HepG2 (cell line): Measurements from ENCODE around the gene SRD5A2. TPM values are rescaled to one million over a fixed set of nuclear protein-coding genes. Genes with fewer than 3 reads are reported as not detected.

Experiments used
- AKAP8 ChIP-seq: sonication (generic); formaldehyde crosslinking; IDR thresholded peaks from 2 replicates; pipeline ENCODE4 v1.5.1; 2020; ENCODE audit warnings: mild to moderate bottlenecking, missing genetic modification reagents
- ASH2L ChIP-seq: fragments of 300-600, 200-600 bp; sonication (generic); IDR thresholded peaks from 2 replicates; pipeline ENCODE4 v1.7.0; 2017; ENCODE audit warnings: low read depth, mild to moderate bottlenecking, moderate library complexity, mixed read lengths, low read length; ENCODE audit not compliant: insufficient read length
- ETV5 ChIP-seq: IDR thresholded peaks from 2 replicates; pipeline ENCODE4 v1.6.1; 2018; ENCODE audit warnings: missing biosample characterization, missing genetic modification reagents, inconsistent platforms, borderline replicate concordance
- FOXK1 ChIP-seq: sonication (generic); formaldehyde crosslinking; IDR thresholded peaks from 2 replicates; pipeline ENCODE4 v1.4.0; 2020; ENCODE audit warnings: low read depth, missing genetic modification reagents, borderline replicate concordance
- FOXM1 ChIP-seq: sonication (generic); formaldehyde crosslinking; IDR thresholded peaks from 2 replicates; pipeline ENCODE4 v1.5.0; 2020; ENCODE audit warnings: missing genetic modification reagents
- MTF2 ChIP-seq: sonication (generic); formaldehyde crosslinking; IDR thresholded peaks from 2 replicates; pipeline ENCODE4 v1.5.0; 2020; ENCODE audit warnings: missing genetic modification reagents, borderline replicate concordance
- NR3C1 ChIP-seq: sonication (generic); formaldehyde crosslinking; IDR thresholded peaks from 2 replicates; pipeline ENCODE4 v1.4.0; 2020; ENCODE audit warnings: missing genetic modification reagents
- PCBP2 ChIP-seq: fragments of 200-400 bp; formaldehyde crosslinking; optimal IDR thresholded peaks from 2 replicates; pipeline ENCODE3; 2018; ENCODE audit warnings: low read length, low read depth; ENCODE audit not compliant: poor library complexity, severe bottlenecking
- POLR2G ChIP-seq: fragments of 200-400 bp; formaldehyde crosslinking; IDR thresholded peaks from 2 replicates; pipeline ENCODE4 v1.6.1; 2018; ENCODE audit warnings: mild to moderate bottlenecking, low read depth, low read length, moderate library complexity
- RFX3 ChIP-seq: IDR thresholded peaks from 2 replicates; pipeline ENCODE4 v1.6.1; 2016; ENCODE audit warnings: missing biosample characterization, missing genetic modification reagents
- SRF ChIP-seq: IDR thresholded peaks from 2 replicates; pipeline ENCODE4 v1.6.1; 2011; ENCODE audit warnings: mild to moderate bottlenecking, low read depth, low read length, moderate library complexity
- SRSF9 ChIP-seq: fragments of 200-400 bp; formaldehyde crosslinking; IDR thresholded peaks from 2 replicates; pipeline ENCODE4 v1.6.1; 2018; ENCODE audit warnings: borderline replicate concordance, mild to moderate bottlenecking, low read depth, low read length; ENCODE audit not compliant: insufficient read depth, poor library complexity, severe bottlenecking
- TAF15 ChIP-seq: fragments of 200-400 bp; formaldehyde crosslinking; IDR thresholded peaks from one replicate; pipeline ENCODE4 v1.6.1; 2018; ENCODE audit warnings: mild to moderate bottlenecking, low read depth, low read length; ENCODE audit not compliant: poor library complexity, severe bottlenecking
- ZBTB43 ChIP-seq: sonication (generic); formaldehyde crosslinking; conservative IDR thresholded peaks from 2 replicates; pipeline ENCODE4 v1.4.0; 2020; ENCODE audit warnings: missing genetic modification reagents
- ZFY ChIP-seq: sonication (generic); formaldehyde crosslinking; IDR thresholded peaks from 2 replicates; pipeline ENCODE4 v1.4.0; 2020; ENCODE audit warnings: missing genetic modification reagents
- ZMAT3 ChIP-seq: sonication (generic); formaldehyde crosslinking; conservative IDR thresholded peaks from 2 replicates; pipeline ENCODE4 v1.7.0; 2021; ENCODE audit warnings: missing genetic modification reagents
- ZNF12 ChIP-seq: sonication (generic); formaldehyde crosslinking; IDR thresholded peaks from 2 replicates; pipeline ENCODE4 v1.5.0; 2020; ENCODE audit warnings: missing genetic modification reagents
- ZNF615 ChIP-seq: sonication (generic); formaldehyde crosslinking; IDR thresholded peaks from 2 replicates; pipeline ENCODE4 v1.5.0; 2020; ENCODE audit warnings: mild to moderate bottlenecking, missing genetic modification reagents, borderline replicate concordance
- ZNF639 ChIP-seq: conservative IDR thresholded peaks from 2 replicates; pipeline ENCODE4 v1.6.1; 2018; ENCODE audit warnings: missing genetic modification reagents
- ZNF790 ChIP-seq: sonication (generic); formaldehyde crosslinking; IDR thresholded peaks from 2 replicates; pipeline ENCODE4 v1.8.0; 2022; ENCODE audit warnings: missing genetic modification reagents, mild to moderate bottlenecking, borderline replicate concordance
- polyA plus RNA-seq, 8 experiments: library from polyadenylated mRNA; depleted of rRNA in 3 of 8; stranded (reverse) in 7 of 8; unstranded in 1 of 8; fragments of >200 nt; fragmentation: Illumina TruSeq in 4 of 8; extraction: Trizol in 4 of 8; gene quantifications; 2 replicates each; pipeline versions ENCODE4 v1.2.1 to v1.2.3, GENCODE V29; 2011 to 2016; ENCODE audit warnings: low read depth in 4 of 8, missing spikeins in 1 of 8, mixed read lengths in 1 of 8; ENCODE audit not compliant: insufficient read depth in 1 of 8
- total RNA-seq, 5 experiments: library from RNA; depleted of rRNA; stranded (reverse); fragments of >200 nt; fragmentation: Illumina TruSeq; extraction: Trizol; gene quantifications; 2 replicates each; pipeline ENCODE4 v1.2.3, GENCODE V29; 2016; ENCODE audit warnings: low read depth in 1 of 5
- TF ChIP-seq, protein P1 (sequence below): IDR thresholded peaks from 2 replicates; pipeline ENCODE4 v1.6.1; 2018; ENCODE audit warnings: missing genetic modification reagents, mild to moderate bottlenecking, missing compliant biosample characterization
- TF ChIP-seq, protein P2 (sequence below): sonication (generic); formaldehyde crosslinking; conservative IDR thresholded peaks from 2 replicates; pipeline ENCODE4 v1.8.0; 2022; ENCODE audit warnings: low read depth, missing genetic modification reagents
- TF ChIP-seq, protein P3 (sequence below): sonication (generic); formaldehyde crosslinking; IDR thresholded peaks from 2 replicates; pipeline ENCODE4 v1.5.0; 2020; ENCODE audit warnings: missing genetic modification reagents

Gene SRD5A2
- total and polyA plus RNA-seq, 2 of the 13 experiments (the other 11 are each of a cell fraction or from before 2014, with no cell fraction given) = 0.01 TPM; not detected in 1

DNA sequence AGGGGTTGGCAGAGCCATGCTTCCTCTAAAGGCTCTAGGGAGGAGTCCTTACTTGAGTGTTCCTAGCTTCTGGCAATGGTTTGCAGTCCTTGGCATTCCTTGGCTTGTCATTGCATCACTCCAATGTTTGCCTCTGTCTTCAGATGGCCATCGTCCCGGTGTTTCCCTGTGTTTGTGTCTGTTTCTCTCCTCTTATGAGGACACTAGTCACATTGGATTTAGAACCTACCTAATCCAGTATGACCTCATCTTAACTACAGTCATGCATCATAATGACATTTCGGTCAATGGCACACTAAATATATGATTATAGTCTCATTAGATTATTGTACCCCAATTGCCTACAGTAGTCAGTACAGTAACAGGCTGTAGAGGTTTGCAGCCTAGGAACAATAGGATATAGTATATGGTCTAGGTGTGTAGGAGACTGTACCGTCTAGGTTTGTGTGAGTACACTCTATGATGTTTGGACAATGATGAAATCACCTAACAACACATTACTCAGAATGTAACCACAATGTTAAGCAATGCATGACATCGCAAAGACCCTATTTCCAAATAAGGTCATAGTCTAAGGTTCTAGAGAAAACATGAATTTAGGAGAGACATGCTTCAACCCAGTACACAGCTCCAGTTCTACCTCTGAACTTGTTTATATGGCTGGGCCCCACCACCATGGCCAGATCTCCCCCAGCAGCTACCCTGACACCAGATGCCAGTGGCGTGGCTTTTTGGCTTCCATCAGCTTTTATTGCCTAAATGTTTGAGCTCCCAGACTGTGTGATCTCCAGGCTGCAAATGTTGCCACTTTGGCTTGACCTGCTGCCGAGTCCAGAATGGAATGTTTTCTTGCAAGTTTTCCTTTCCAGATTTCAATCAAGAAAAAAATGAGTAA is 22.1 kb downstream of the SRD5A2 start (continued):
- TF ChIP-seq MTF2 (CRISPR knock-in tag) (no peak), ZFY (no peak), RFX3 (CRISPR knock-in tag) (no peak), TAF15 (no peak), SRSF9 (no peak), ZNF12 (peak; percentile 57; the same call in 1 of the 2 replicates), ZMAT3 (CRISPR knock-in tag) (no peak), ZBTB43 (CRISPR knock-in tag) (no peak), NR3C1 (no peak), ZNF790 (no peak), SRF (peak; percentile 95), FOXK1 (CRISPR knock-in tag) (peak; percentile 30; the same call in 1 of the 2 replicates), AKAP8 (CRISPR knock-in tag) (no peak), ASH2L (no peak), ZNF615 (CRISPR knock-in tag) (no peak), FOXM1 (no peak), ETV5 (CRISPR knock-in tag) (no peak), ZNF639 (CRISPR knock-in tag) (no peak), POLR2G (no peak), PCBP2 (no peak)
- TF ChIP-seq, protein P1, sequence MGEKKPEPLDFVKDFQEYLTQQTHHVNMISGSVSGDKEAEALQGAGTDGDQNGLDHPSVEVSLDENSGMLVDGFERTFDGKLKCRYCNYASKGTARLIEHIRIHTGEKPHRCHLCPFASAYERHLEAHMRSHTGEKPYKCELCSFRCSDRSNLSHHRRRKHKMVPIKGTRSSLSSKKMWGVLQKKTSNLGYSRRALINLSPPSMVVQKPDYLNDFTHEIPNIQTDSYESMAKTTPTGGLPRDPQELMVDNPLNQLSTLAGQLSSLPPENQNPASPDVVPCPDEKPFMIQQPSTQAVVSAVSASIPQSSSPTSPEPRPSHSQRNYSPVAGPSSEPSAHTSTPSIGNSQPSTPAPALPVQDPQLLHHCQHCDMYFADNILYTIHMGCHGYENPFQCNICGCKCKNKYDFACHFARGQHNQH = no peak
- TF ChIP-seq, protein P2, sequence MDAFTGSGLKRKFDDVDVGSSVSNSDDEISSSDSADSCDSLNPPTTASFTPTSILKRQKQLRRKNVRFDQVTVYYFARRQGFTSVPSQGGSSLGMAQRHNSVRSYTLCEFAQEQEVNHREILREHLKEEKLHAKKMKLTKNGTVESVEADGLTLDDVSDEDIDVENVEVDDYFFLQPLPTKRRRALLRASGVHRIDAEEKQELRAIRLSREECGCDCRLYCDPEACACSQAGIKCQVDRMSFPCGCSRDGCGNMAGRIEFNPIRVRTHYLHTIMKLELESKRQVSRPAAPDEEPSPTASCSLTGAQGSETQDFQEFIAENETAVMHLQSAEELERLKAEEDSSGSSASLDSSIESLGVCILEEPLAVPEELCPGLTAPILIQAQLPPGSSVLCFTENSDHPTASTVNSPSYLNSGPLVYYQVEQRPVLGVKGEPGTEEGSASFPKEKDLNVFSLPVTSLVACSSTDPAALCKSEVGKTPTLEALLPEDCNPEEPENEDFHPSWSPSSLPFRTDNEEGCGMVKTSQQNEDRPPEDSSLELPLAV (CRISPR knock-in tag) = no peak
- TF ChIP-seq, protein P3, sequence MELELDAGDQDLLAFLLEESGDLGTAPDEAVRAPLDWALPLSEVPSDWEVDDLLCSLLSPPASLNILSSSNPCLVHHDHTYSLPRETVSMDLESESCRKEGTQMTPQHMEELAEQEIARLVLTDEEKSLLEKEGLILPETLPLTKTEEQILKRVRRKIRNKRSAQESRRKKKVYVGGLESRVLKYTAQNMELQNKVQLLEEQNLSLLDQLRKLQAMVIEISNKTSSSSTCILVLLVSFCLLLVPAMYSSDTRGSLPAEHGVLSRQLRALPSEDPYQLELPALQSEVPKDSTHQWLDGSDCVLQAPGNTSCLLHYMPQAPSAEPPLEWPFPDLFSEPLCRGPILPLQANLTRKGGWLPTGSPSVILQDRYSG (CRISPR knock-in tag) = no peak
